ENCODE results near the gene NXPH4. TPM values are rescaled to one million over a fixed set of nuclear protein-coding genes. Genes with fewer than 3 reads are reported as not detected.

The NXPH4 gene
- total RNA-seq, 1 donor from 2014 or later = not detected

- H3K9me3 ChIP-seq (ENCODE audit: low read depth) = no peaks in the 10 kb centered on the region
- peak; percentile 62 for DNase-seq (ENCODE audit: low spot score)
These were observed 3.6 kb downstream of the NXPH4 start for GRCh38 chr12:57219993-57220754.

GRCh38 chr12:57220770-57221168, 4.2 kb downstream of the NXPH4 start:
- no peak for DNase-seq (ENCODE audit: low spot score)
- H3K4me1 ChIP-seq = peaks cover 61% of the 10 kb centered on the region
- peaks cover 84% of the 10 kb centered on the region for H3K27me3 Mint-ChIP-seq (ENCODE audit: insufficient read depth, low read depth)
- H2AFZ ChIP-seq (replicated peaks) = no peak overlapping the region
- no peak for TF ChIP-seq EZH2 (IDR thresholded peaks at IDR 0.05)
- TF ChIP-seq, protein P1, sequence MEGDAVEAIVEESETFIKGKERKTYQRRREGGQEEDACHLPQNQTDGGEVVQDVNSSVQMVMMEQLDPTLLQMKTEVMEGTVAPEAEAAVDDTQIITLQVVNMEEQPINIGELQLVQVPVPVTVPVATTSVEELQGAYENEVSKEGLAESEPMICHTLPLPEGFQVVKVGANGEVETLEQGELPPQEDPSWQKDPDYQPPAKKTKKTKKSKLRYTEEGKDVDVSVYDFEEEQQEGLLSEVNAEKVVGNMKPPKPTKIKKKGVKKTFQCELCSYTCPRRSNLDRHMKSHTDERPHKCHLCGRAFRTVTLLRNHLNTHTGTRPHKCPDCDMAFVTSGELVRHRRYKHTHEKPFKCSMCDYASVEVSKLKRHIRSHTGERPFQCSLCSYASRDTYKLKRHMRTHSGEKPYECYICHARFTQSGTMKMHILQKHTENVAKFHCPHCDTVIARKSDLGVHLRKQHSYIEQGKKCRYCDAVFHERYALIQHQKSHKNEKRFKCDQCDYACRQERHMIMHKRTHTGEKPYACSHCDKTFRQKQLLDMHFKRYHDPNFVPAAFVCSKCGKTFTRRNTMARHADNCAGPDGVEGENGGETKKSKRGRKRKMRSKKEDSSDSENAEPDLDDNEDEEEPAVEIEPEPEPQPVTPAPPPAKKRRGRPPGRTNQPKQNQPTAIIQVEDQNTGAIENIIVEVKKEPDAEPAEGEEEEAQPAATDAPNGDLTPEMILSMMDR (IDR thresholded peaks at IDR 0.05) = no peak
- no peak for TF ChIP-seq EZH2phosphoT487 (IDR thresholded peaks at IDR 0.05)
- peaks cover 9% of the 10 kb centered on the region for H3K9me3 Mint-ChIP-seq
- H3F3A ChIP-seq (ENCODE audit: low read depth) = peaks cover 58% of the 10 kb centered on the region
- H3K4me3 ChIP-seq = peak overlapping the region; percentile 43
- no peak overlapping the region for H3K27ac ChIP-seq
- peaks cover 2% of the 10 kb centered on the region for H3K36me3 Mint-ChIP-seq
- H3K9ac ChIP-seq = no peak overlapping the region
- H3K4me3 Mint-ChIP-seq = peak overlapping the region; percentile 76
- peaks cover 100% of the 10 kb centered on the region for H3K27me3 ChIP-seq
- H4K20me1 ChIP-seq (ENCODE audit: low read depth) = peaks cover 67% of the 10 kb centered on the region
- no peaks in the 10 kb centered on the region for H3K79me2 ChIP-seq (ENCODE audit: low read depth)
- H3K4me2 ChIP-seq = peak overlapping the region; percentile 90
- no peak overlapping the region for H3K27ac Mint-ChIP-seq
- no peaks in the 10 kb centered on the region for H3K36me3 ChIP-seq
- H3K4me1 Mint-ChIP-seq = peaks cover 41% of the 10 kb centered on the region
- H3K9me3 ChIP-seq (ENCODE audit: low read depth) = no peaks in the 10 kb centered on the region

More at GRCh38 chr12:57219993-57220754, 3.6 kb downstream of the NXPH4 start:
- Histone ChIP-seq H3K4me2 (peak overlapping the region; percentile 90), H3K4me3 (peak overlapping the region; percentile 43), H3K27me3 (peaks cover 100% of the 10 kb centered on the region), H3K27ac (no peak overlapping the region), H3F3A (ENCODE audit: low read depth) (peaks cover 64% of the 10 kb centered on the region), H3K79me2 (ENCODE audit: low read depth) (no peaks in the 10 kb centered on the region), H3K36me3 (no peaks in the 10 kb centered on the region), H2AFZ (replicated peaks) (no peak overlapping the region), H4K20me1 (ENCODE audit: low read depth) (peaks cover 67% of the 10 kb centered on the region), H3K9ac (no peak overlapping the region), H3K4me1 (peaks cover 63% of the 10 kb centered on the region)
- peaks cover 9% of the 10 kb centered on the region for H3K9me3 Mint-ChIP-seq
- H3K4me3 Mint-ChIP-seq = peak overlapping the region; percentile 76
- H3K4me1 Mint-ChIP-seq = peaks cover 43% of the 10 kb centered on the region
- TF ChIP-seq EZH2phosphoT487 (IDR thresholded peaks at IDR 0.05) = no peak
- no peak for TF ChIP-seq EZH2 (IDR thresholded peaks at IDR 0.05)
- TF ChIP-seq, protein P1 (IDR thresholded peaks at IDR 0.05) = no peak
- no peak overlapping the region for H3K27ac Mint-ChIP-seq
- peaks cover 2% of the 10 kb centered on the region for H3K36me3 Mint-ChIP-seq
- peaks cover 85% of the 10 kb centered on the region for H3K27me3 Mint-ChIP-seq (ENCODE audit: insufficient read depth, low read depth)

- Histone ChIP-seq H3K27ac (no peak overlapping the region), H3K4me2 (peak overlapping the region; percentile 54), H3K79me2 (ENCODE audit: low read depth) (no peaks in the 10 kb centered on the region), H3K4me3 (no peak overlapping the region), H3K4me1 (peaks cover 59% of the 10 kb centered on the region), H2AFZ (replicated peaks) (no peak overlapping the region), H3K27me3 (peaks cover 100% of the 10 kb centered on the region), H3K9ac (no peak overlapping the region), H3F3A (ENCODE audit: low read depth) (peaks cover 56% of the 10 kb centered on the region), H3K9me3 (ENCODE audit: low read depth) (no peaks in the 10 kb centered on the region), H4K20me1 (ENCODE audit: low read depth) (peaks cover 66% of the 10 kb centered on the region), H3K36me3 (no peaks in the 10 kb centered on the region)
- H3K36me3 Mint-ChIP-seq = peaks cover 2% of the 10 kb centered on the region
- peaks cover 42% of the 10 kb centered on the region for H3K4me1 Mint-ChIP-seq
- H3K4me3 Mint-ChIP-seq = peak overlapping the region; percentile 76
- no peak for DNase-seq (ENCODE audit: low spot score)
- H3K27ac Mint-ChIP-seq = no peak overlapping the region
- H3K27me3 Mint-ChIP-seq (ENCODE audit: insufficient read depth, low read depth) = peaks cover 85% of the 10 kb centered on the region
- TF ChIP-seq EZH2phosphoT487 (IDR thresholded peaks at IDR 0.05) (peak; percentile 26), EZH2 (IDR thresholded peaks at IDR 0.05) (peak; percentile 52)
- TF ChIP-seq, protein P1 (IDR thresholded peaks at IDR 0.05) = no peak
- H3K9me3 Mint-ChIP-seq = peaks cover 9% of the 10 kb centered on the region
These were observed 4.7 kb downstream of the NXPH4 start for GRCh38 chr12:57221169-57221917.

Data from neural progenitor cell (in vitro differentiated cells).